ENCODE data around the gene MYO9B.
A peak's percentile ranks its signal among the peaks of the same experiment; 100 is the strongest.
"Not testable (repeated sequence)": the region's sequence is repeated elsewhere in the genome, so short reads cannot be mapped to it uniquely, and the experiment has no call there.

Gene MYO9B

GRCh38 chr19:17183858-17184321, 108.3 kb downstream of the MYO9B start:
- Histone ChIP-seq H3K9me3 (ENCODE audit: insufficient read depth, low read length, severe bottlenecking) (no peaks in the 10 kb centered on the region), H3K79me2 (ENCODE audit: insufficient read depth, low read length) (no peaks in the 10 kb centered on the region), H3K4me2 (ENCODE audit: insufficient read depth, low read length) (no peak overlapping the region), H4K20me1 (ENCODE audit: insufficient read depth, low read length) (0 out of 2 replicates have a peak, but pooled peaks cover 3% of the 10 kb centered on the region), H3K36me3 (ENCODE audit: insufficient read depth, low read length) (peaks cover 63% of the 10 kb centered on the region), H3K27ac (ENCODE audit: low read length) (no peak overlapping the region), H3K4me3 (ENCODE audit: low read depth in 1 of 2, low read length in 2 of 2) (no peak overlapping the region), H3K9ac (ENCODE audit: low read depth, low read length) (no peak overlapping the region), H2AFZ (ENCODE audit: low read depth, low read length) (no peak overlapping the region), H3K4me1 (ENCODE audit: insufficient read depth, low read length) (no peaks in the 10 kb centered on the region), H3K27me3 (ENCODE audit: insufficient read depth, low read length, poor library complexity) (no peaks in the 10 kb centered on the region)
- DNase-seq (no peak), ATAC-seq (ENCODE audit: insufficient read depth, low read depth) (peak; percentile 39; the same call in 2 of the 3 replicates)
- TF ChIP-seq EZH2 (IDR thresholded peaks at IDR 0.05; ENCODE audit: borderline replicate concordance, low read depth, low read length, severe bottlenecking) (no peak), CTCF (IDR thresholded peaks at IDR 0.05; ENCODE audit: borderline replicate concordance, extremely low read depth, low read length, poor library complexity, severe bottlenecking) (no peak)

- no peak for DNase-seq
- no peak overlapping the region for H3K4me2 ChIP-seq (ENCODE audit: insufficient read depth, low read length)
- no peaks in the 10 kb centered on the region for H3K9me3 ChIP-seq (ENCODE audit: insufficient read depth, low read length, severe bottlenecking)
- 0 out of 2 replicates have a peak, but pooled peaks cover 3% of the 10 kb centered on the region for H4K20me1 ChIP-seq (ENCODE audit: insufficient read depth, low read length)
- H3K79me2 ChIP-seq (ENCODE audit: insufficient read depth, low read length): no peaks in the 10 kb centered on the region
- no peak overlapping the region for H2AFZ ChIP-seq (ENCODE audit: low read depth, low read length)
- TF ChIP-seq EZH2 (IDR thresholded peaks at IDR 0.05; ENCODE audit: borderline replicate concordance, low read depth, low read length, severe bottlenecking): no peak
- TF ChIP-seq CTCF (IDR thresholded peaks at IDR 0.05; ENCODE audit: borderline replicate concordance, extremely low read depth, low read length, poor library complexity, severe bottlenecking): no peak
- H3K36me3 ChIP-seq (ENCODE audit: insufficient read depth, low read length): peaks cover 68% of the 10 kb centered on the region
- H3K4me1 ChIP-seq (ENCODE audit: insufficient read depth, low read length): no peaks in the 10 kb centered on the region
- H3K4me3 ChIP-seq (ENCODE audit: low read depth in 1 of 2, low read length in 2 of 2): no peak overlapping the region
- H3K27me3 ChIP-seq (ENCODE audit: insufficient read depth, low read length, poor library complexity): no peaks in the 10 kb centered on the region
- no peak overlapping the region for H3K9ac ChIP-seq (ENCODE audit: low read depth, low read length)
- no peak overlapping the region for H3K27ac ChIP-seq (ENCODE audit: low read length)
- ATAC-seq (ENCODE audit: insufficient read depth, low read depth): no peak
These were observed 108.8 kb downstream of the MYO9B start for GRCh38 chr19:17184371-17184841.

- DNase-seq (no peak), ATAC-seq (ENCODE audit: insufficient read depth, low read depth) (no peak)
- no peak overlapping the region for H3K4me3 ChIP-seq (ENCODE audit: low read depth in 1 of 2, low read length in 2 of 2)
- TF ChIP-seq EZH2 (IDR thresholded peaks at IDR 0.05; ENCODE audit: borderline replicate concordance, low read depth, low read length, severe bottlenecking) (no peak), CTCF (IDR thresholded peaks at IDR 0.05; ENCODE audit: borderline replicate concordance, extremely low read depth, low read length, poor library complexity, severe bottlenecking) (no peak)
- no peaks in the 10 kb centered on the region for H3K9me3 ChIP-seq (ENCODE audit: insufficient read depth, low read length, severe bottlenecking)
- peaks cover 73% of the 10 kb centered on the region for H3K36me3 ChIP-seq (ENCODE audit: insufficient read depth, low read length)
- H3K9ac ChIP-seq (ENCODE audit: low read depth, low read length): no peak overlapping the region
- H2AFZ ChIP-seq (ENCODE audit: low read depth, low read length): no peak overlapping the region
- H3K4me2 ChIP-seq (ENCODE audit: insufficient read depth, low read length): no peak overlapping the region
- no peaks in the 10 kb centered on the region for H3K27me3 ChIP-seq (ENCODE audit: insufficient read depth, low read length, poor library complexity)
- H3K4me1 ChIP-seq (ENCODE audit: insufficient read depth, low read length): no peaks in the 10 kb centered on the region
- H3K27ac ChIP-seq (ENCODE audit: low read length): no peak overlapping the region
- H3K79me2 ChIP-seq (ENCODE audit: insufficient read depth, low read length): no peaks in the 10 kb centered on the region
- 0 out of 2 replicates have a peak, but pooled peaks cover 3% of the 10 kb centered on the region for H4K20me1 ChIP-seq (ENCODE audit: insufficient read depth, low read length)
These were observed 110.0 kb downstream of the MYO9B start for GRCh38 chr19:17185590-17185989.

GRCh38 chr19:17191736-17192135, 116.2 kb downstream of the MYO9B start:
- not testable (repeated sequence) for H3K9ac ChIP-seq (ENCODE audit: low read depth, low read length); H3K4me3 ChIP-seq (ENCODE audit: low read depth in 1 of 2, low read length in 2 of 2); H3K27ac ChIP-seq (ENCODE audit: low read length); H3K9me3 ChIP-seq (ENCODE audit: insufficient read depth, low read length, severe bottlenecking); H4K20me1 ChIP-seq (ENCODE audit: insufficient read depth, low read length); DNase-seq; H3K4me1 ChIP-seq (ENCODE audit: insufficient read depth, low read length); ATAC-seq (ENCODE audit: insufficient read depth, low read depth); H3K4me2 ChIP-seq (ENCODE audit: insufficient read depth, low read length); H2AFZ ChIP-seq (ENCODE audit: low read depth, low read length); H3K79me2 ChIP-seq (ENCODE audit: insufficient read depth, low read length); H3K27me3 ChIP-seq (ENCODE audit: insufficient read depth, low read length, poor library complexity)
- H3K36me3 ChIP-seq (ENCODE audit: insufficient read depth, low read length): peaks cover 83% of the 10 kb centered on the region

All from DND-41 (cell line).